HG03457 (cell line): Measurements from ENCODE around the gene ALDH1A1.

Source experiments
- ATAC-seq: cut with Tn5 transposase; IDR thresholded peaks from one replicate; pipeline ENCODE4 v1.9.1; 2021; ENCODE audit warnings: moderate number of reproducible peaks; ENCODE audit not compliant: unreplicated experiment

Gene ALDH1A1

DNA sequence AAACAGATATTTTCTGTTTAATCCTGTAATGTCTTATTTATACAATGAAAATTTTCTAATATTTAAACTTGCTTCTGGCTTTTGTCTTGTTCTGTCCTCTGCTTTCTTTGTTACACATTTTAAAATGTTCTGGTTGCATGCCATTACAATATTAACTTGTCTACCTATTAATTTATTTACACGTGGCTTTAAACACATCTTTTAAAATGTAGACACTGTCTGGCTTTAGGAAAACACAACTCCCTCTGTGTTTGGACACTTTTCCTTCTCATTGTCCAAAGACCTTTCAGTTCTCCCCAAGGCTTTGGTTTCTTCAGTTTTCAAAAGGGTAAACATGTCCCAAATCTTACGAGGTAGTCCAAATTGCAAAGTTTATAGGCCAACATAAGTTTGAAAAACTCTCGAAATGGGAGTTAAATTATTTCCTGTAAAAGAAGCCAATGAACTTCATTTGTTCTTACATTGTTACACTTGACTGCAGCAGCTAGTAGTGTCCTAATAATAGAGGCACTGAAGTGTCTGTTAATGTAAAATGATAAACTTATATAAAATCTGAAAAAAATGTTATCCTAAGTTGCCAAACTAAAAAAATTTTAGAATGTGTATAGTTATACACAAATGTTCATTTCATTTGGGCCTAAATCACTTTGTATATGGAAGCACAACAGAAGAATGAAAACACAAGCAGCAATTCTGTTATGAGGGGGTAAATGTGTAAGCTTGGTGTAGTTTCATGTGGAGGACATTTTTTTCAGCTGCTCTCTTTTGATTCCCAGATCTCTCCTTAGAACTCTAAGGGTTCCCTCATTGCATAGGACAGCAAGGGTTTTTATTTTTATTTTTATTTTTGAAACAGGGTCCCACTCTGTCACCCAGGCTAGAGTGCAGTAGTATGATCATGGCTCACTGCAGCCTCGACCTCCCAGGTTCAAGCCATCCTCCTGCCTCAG is 53.8 kb downstream of the ALDH1A1 start:
- ATAC-seq = no peak

DNA sequence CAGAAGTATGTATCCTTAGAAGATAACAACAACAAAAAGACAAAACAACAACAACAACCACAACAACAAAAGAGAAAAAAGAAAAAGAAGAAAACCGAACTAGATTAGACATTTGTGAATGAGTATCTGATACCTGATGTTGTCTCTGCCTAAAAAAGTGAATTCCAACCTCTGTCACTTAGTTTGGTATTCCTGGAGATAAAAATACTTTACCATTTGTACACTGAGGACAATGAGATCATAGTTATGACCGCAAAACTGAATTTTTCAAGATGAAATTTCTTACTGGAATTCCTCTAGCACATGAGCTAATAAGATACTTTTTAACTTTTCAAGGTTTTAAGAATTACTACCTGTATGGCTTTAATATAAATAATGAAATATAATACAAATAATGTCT is 54.5 kb downstream of the ALDH1A1 start:
- ATAC-seq = no peak

DNA sequence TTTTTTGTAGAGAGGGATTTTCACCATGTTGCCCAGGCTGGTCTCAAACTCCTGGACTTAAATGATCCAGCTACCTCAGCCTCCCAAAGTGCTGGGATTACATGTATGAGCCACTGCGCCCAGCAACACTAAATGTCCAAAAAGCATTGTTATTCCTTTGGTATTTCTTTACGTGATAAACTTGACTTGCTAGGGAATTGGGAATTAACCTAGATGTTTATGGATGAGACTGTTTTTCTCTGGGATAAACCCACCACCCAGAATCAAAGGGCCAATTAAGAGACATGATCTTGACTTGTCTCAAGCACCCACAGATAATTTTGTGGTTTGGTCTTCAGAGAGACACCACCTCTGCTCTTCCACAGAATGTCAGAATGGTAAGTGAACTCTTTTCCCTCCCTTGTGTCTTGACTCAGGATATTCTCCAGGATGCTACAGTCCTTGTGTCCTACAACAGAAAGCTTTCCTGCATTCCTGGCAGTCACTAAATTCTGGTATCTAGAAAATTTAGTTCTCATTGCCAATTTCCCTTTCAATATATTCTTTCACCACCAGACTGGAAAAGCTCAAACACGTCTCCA is 55.7 kb downstream of the ALDH1A1 start:
- ATAC-seq = no peak

DNA sequence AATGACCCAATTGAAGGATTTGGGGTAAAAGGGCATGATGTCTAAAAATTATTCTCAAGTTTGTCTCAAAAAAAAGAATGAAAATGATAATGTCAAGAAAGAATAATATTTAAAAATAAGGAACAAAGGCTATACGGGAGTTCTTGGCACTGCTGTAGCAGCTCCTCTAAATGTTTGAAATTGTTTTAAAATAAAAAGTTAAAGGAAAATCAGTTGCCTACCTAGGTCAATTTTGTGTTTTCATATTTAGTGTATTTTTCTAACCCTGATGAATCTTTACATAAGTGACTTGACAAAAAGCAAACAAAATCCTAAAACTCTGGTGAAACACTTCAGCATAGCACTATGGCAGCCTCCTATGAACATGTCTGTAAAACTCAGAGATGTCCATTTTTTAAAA is 56.4 kb downstream of the ALDH1A1 start:
- ATAC-seq = no peak

DNA sequence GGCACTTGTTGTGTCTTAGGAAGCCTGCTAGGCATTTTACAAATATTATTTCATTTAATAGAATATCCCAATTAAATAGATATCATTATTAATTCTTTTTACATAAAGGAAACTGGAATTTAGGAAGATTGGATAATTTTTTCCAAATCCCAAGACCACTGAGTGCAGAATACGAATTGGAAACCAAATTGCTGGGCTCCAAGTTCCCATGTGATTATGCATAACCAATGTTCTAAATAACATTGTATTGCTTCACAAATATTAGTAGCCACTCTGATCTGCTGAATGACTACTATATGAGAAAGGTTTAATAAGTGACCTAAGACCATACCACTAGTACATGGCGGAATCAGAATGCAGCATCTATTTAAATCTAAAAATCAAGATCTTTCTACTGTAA is 57.7 kb downstream of the ALDH1A1 start:
- ATAC-seq = no peak

DNA sequence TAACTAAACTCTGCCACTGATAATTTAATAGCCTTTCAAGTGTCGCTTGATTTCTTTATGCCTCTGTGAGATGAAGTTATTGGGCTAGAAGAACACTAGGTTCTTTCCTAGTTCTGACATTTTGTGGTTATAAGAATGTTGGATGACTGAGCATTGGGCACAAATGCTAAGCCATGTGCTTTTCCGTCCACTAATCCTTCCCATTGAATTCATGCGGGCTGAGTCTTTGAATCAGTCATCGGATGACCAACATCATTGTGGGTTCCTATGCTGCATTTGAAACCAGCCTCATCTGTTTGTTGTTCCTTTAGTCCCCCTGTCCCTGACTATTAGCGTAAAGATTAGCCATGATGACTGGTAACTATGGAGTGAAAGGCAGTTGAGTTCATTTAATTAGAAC is 58.5 kb downstream of the ALDH1A1 start:
- ATAC-seq = no peak

DNA sequence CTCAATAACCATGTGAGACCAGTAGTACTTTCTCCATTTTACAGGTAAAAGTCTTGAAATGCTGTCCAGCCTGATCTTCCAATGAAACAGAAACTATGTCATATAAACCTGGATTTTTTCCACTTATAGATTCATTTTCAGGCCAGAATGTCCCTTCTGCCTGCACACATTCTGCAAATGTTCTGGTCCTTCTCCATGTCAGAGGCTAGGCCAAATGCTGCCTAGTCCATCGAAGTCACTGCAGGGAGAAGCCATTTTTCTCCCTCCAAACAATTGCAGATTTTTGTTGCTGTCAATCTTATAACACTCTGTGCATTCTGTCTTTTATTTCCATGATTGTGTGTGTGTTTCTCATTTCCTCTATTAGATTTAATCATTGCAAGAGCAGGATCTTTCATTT is 59.4 kb downstream of the ALDH1A1 start:
- ATAC-seq = no peak

DNA sequence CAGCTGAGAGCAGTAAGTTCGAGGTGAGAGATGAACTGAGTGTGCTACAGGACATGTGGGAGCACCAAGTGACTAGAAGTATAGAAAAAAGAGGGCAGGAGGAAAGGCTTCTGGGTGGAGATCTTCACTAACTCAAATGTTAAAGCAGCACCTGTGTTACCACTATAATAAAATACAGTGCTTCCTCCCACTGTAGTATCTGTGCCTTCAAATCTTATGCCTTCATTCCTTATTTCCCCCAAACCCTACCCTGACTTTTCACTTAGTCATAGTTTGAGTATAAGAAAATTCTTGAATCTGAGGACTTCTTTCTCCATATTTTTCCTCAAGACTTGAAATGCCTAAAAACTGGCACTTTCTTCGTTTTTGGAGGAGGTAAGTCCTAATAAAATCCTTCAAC is 61.8 kb downstream of the ALDH1A1 start:
- ATAC-seq = no peak

DNA sequence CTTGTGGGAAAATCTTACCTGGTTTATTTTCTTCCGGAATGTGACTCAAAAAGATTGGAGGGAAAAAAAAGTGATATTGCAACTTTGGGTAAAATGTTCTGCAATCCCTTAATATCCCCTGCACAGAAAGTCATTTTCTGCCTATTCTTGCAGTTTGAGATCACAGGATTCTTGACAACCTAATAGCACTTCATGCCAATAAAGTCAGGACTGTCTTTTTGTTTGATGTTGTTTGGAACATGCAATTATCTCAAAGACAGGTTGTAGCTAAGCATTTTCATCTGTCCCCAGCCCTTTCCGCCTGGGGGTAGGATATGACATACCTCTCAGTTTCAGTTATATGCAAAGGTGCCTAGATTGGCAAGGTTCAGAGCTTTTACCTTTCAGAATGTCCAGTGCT is 63.9 kb downstream of the ALDH1A1 start:
- ATAC-seq = no peak

DNA sequence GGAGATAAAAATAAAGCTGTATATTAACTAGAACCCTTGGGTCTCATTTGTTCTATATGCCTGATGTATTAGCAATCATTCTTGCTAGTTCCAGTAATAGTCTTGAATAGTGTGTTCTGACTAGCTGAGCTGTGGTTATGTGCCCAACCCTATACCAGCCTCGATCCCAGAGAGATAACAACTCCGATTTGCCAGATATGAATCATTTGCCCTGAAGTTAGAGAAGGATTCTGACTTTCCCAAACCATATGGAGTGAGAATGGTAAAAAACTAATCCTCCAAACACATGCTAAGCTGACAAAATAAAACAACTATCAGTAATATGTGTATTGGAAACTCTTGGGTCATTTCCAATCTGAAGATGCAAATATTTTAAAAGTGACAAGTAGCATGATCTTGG is 64.8 kb downstream of the ALDH1A1 start:
- ATAC-seq = no peak

DNA sequence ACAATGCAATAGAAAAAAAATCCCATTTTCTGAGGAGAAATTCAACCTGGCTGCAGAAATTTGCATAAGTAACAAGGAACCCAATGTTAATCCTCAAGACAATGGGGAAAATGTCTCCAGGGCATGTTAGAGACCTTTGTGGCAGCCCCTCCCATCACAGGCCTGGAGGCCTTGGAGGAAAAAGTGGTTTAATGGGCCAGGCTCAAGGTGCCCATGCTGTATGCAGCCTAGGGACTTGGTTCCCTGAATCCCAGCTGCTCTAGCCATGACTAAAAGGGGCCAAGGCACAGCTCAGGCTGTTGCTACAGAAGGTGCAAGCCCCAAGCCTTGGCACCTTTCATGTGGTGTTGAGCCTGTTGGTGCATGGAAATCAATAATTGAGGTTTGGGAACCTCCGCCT is 66.5 kb downstream of the ALDH1A1 start:
- no peak for ATAC-seq

DNA sequence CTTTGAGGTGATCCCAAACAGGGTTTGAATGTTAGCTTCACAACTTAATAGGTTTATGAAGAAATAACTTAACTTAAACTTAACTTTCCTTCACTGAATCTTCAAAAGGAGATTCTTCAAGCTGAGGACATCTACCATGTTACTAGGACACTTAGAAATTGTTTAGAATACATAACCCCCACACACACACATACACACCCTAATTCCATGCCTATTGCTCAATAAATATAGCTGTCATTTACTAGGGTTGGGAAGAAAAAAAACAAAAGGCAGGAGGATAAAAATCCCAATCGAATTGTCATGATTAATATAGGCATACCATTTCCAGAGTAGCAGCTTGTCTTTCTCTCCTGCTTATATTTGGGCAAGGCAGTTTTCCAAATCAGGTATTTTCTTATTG is 68.3 kb downstream of the ALDH1A1 start:
- ATAC-seq = no peak

DNA sequence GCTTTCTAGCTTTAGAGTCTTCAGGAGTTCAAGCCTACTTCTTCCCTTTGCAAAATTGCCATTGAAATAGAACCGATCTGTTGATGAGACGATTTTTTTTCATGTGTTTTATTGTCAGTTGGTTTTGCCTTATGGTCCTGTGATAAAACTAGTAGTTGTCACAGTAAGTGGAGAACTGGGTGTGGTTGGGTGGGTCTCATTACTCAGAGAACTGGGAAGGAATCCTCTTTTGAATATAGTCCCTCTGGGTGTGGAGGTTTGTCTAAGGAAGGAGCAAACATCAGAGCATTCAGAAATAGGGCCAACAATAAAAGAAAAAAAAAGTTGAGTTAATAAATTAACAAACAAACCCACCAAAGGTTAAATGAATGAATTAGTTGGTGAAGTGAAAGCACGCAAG is 69.0 kb downstream of the ALDH1A1 start:
- no peak for ATAC-seq

DNA sequence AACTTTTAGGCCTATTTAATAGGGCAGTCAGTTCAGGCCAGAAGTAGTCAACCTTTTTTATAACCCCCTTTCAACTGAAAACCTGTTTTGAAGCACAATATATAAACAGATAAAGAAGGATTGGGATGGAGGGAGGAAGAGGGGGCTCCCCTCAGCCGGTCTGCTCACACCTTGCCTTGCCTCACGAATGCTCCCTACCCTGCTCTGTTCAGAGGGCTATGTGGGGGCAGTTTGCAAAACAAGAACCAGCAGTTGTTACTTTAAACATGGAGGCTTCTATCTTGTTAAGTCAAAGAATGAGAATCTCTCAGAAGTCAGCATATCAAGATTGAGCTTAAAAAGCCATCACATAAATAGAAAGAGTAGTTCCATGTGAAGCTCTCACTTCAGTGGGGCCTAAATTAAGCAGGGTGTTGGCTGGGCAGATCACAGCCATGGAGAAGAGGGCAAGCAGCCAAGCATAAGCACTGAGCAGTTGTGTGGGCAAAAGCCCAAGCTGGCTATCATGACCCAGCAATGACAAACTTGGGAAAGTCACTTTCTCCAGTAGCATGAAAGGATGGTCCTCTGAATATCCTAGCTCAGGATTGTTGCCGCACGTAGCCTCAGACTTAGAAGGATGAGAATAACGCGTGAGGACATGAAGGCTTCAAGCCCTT is 70.6 kb downstream of the ALDH1A1 start:
- no peak for ATAC-seq

DNA sequence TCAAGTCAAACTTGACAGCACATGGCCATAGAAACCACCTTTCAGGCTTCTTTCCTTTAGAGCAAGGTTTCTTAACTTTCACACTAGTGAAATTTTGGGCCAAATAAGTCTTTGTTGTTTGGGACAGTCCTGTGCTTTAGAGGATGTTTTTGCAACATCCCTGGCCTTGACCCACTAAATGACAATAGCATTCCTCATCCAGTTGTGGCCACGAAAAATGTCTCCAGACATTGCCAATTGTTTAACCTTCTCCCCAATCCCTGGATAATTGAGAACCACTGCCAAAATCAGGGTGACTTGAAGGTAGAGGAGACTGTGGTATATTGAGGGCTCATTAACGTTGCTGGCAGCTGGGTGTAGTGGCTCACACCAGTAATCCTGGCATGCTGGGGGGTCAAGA is 72.0 kb downstream of the ALDH1A1 start:
- ATAC-seq = no peak

DNA sequence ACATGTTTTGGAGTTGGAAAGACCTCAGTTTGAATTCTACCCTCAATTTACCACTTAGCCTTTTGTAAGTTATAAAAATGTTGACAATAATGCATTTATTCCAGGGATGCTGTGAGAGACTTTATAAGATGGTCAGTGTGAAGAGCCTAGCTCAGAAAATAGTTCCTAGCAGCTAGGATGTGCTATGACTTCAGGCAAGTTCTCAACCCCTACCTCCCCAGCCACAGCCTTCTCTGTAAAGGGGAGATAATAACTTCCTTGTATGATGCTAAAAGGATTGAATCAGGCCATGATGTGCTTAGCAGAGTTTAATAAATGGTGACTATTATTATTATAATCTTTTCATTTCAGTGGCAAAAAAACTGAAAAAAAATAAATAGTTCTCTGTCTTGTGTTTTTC is 77.6 kb downstream of the ALDH1A1 start:
- ATAC-seq = no peak

DNA sequence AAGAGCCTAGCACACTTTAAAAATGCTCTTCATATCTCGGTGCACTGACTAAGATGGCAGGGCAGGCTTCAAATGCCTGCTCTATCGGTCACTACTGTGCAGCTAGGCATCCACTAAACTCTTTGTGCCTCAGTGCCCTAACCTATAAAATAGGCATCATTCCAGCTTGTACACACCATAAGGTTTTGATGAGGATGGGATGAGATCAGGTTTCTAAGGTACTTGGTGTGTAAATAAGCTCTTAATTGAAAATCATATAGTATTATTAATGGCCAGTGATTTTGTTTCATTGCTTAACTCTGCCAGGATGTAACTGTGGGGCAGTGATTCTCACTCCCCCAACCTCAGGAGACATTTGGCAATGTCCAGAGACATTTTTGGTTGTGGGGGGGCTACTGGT is 78.5 kb downstream of the ALDH1A1 start:
- no peak for ATAC-seq

DNA sequence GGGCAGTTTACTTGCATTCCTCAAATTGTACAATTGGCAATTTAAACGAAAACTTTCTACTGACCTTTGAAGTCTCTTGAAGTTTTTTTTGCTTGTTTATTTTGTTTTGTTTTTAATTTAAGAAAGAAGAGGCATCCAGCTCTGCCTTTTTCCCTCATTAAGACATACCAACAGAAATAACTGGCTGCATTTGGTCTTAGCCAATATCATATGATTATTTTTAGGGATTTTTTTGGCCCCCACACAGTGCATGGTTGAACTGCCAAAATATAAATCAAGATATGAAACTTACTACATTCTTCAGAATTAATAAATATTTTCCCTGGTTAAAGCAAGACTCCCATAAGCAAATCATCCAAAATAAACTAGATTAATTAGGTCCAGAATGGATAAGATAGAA is 79.4 kb downstream of the ALDH1A1 start:
- no peak for ATAC-seq

DNA sequence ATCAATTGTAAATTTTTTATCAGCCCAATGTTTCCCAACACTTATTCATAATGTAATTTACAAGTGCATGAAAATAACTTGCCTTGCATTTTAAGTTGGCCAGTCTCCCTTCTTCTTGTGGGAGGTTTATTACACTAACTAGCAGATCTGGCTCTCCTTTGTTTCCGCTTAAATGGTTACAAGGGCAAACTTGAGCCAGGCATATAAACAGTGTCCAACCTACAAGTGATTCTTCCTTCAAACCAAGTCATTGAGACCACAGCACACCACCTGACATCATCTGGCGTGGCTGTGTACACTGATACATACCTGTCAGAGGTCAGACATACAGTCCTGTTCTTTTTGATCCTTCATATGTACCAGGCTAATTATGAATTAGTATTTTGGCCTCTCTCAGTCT is 80.1 kb downstream of the ALDH1A1 start:
- ATAC-seq = no peak

DNA sequence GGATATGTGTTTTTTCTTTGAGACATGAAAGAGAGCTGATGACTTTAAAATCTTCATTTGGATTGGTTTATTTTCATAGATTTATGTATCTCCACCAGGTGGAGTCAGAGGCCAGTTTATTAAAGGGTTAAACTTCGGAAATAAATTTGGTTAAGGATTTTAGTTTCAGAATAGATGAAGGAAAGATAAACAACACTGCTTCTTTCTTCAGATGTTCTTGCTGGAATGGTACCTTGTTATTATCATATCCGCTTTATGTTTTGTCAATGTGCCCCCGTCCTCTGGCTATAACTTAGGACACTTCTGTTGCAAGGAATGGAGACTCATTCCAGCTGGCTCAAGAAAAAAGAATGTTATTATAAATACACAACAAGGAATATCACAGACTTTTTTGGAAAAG is 81.2 kb downstream of the ALDH1A1 start:
- no peak for ATAC-seq

DNA sequence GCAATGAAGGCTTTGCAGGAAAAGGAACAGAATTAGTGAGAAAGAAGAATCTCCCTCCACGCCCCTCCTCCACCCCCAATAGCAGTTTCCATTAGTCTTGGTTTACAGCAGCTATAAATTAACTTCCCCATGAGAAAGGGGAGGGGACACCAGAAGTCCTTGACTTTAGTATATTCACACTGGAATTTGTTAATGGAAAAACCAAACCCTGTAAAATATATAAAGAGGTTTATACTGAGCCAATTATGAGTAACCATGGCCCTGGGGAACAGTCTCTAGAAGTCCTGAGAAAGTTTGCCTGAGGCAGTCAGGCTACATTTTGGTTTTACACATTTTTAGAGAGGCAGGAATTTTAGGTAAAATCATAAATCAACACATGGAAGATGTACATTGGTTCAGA is 88.5 kb downstream of the ALDH1A1 start:
- ATAC-seq = no peak

DNA sequence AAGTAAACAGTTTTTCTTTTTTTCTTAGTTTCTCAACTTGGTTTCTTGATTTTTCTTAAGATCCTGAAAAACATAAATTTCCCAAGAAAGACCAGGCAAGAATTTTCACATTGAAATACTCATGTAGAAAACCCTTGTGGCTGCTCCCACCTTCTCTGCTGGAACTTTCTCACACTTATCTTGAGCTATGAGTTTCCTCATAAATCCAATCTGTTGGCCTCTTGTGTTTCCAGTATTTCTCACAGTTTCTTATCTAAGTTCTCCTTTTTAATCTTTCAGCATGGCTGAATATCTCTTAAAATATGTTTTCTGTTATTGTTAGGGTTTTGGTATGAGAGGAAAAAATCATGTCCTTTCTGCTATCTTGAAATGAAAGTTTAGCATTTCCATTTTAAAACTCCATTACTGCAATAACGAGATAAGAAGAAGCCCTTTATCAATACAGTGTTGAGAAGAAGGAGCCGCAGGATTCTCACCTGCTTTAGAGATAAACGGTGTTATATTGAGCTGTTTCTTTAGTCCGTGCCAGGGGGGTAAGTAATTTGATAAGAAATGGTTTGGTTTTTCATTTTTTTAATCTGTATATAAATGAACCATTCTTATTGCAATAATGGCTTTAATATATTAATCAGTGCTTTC is 89.3 kb downstream of the ALDH1A1 start:
- ATAC-seq = no peak
